CD4-positive, alpha-beta T cell treated with Interleukin-1 beta for 1 hour (primary cell): ENCODE measurements around the gene ZSCAN22.

ENCODE experiments used
- DNase-seq, 2 donors: peaks; one replicate each; pipeline ENCODE4 v3.0.0-alpha.2; 2020 to 2022

Gene ZSCAN22

DNA sequence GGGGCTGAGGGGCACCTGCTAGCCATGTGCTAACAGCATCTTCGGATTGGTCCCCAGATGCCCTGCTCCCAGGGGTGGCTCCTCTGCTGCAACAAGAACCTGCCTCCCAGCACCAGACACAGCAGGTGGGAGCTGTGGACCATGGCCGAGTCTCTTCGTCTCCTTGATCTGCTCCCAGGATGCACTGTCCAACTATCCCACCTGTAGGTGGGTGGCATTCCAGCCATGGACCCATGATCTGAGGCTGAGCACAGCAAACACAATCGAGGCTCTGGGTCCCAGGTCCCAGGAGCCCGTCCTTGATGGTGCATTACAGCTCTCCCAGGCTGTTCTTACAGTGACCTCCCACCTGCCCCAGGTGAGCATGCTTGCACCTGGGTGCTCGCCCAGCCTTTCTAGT is 52.5 kb downstream of the ZSCAN22 start:
- no peak for DNase-seq

- DNase-seq, result no peak
These were observed 53.4 kb downstream of the ZSCAN22 start for GRCh38 chr19:58380037-58380661.

DNA sequence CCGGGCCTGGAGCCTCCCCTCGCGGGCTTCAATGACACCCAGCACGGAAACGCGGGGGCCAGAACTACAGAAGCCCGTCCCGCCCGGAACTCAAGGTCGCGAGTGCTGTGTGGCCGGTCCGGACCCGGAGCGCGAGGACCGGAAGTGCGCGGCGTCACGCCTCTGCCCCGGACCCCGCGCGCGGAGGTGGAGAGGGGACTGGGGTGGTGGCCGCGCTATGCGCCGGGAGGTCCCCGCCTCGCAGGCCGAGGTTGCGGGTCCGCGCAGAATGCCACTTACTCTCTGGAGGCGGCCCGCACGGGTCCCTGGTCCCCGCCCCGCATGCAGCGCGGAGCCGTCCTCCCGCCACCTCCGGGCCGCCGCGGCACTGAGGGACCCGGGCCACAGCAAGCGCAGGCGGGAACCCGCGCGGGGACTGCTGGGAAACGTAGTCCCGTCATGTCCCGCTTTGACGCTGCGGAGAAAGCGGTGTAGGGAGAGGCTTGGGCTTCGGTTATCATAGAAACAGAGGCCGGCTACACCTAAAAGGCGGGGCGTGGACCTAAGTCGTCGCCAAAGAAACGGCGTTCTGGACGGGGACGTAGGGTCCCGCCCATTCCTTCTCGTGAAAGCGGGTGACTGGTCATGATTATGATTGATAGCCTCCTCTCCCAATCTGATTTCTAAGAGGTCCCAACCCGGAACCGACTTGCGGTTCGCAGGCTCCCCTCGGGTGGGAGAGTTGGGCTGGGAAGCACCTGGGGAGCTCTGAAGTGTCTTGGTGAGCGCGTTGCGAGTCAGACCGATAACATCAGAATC is 54.1 kb downstream of the ZSCAN22 start, which contains the start of gene ZNF837:
TSS of gene ZNF837 (minus strand) at position 369 of the 798 bp plus-strand sequence. CDS start 11,698 bp downstream, outside the sequence.
- DNase-seq, result peak; percentile 100

DNA sequence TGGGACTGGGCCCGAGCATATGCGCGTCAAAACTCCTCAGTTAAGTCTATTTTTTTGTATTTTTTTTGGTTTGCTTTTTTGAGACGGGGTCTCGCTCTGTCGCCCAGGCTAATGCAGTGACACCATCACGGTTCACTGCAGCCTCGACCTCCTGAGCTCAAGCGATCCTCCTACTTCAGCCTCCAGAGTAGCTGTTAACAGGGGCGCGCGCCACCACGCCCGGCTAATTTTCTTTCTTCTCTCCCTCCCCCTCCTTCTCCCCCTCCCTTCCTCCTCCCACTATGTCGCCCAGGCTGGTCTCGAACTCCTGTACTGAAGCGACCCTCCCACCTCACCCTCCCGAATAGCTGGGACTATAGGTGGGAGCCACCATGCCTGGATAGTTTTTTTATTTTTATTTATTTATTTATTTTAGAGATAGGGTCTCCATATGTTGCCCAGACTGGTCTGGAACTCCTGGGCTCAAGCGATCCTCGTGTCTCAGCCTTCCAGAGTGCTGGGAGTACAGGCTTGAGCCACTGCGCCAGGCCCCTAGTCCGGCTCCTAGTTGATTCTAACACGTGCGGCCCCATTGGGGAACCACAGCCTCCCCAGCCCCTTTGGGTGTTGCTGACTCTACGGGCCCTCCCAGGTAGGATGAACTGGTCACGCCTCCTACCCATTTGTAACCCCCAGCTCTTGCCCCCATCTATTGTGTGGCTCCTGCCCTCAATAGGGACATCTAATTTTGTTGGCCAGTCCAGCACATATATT is 54.8 kb downstream of the ZSCAN22 start:
- DNase-seq, result no peak

DNA sequence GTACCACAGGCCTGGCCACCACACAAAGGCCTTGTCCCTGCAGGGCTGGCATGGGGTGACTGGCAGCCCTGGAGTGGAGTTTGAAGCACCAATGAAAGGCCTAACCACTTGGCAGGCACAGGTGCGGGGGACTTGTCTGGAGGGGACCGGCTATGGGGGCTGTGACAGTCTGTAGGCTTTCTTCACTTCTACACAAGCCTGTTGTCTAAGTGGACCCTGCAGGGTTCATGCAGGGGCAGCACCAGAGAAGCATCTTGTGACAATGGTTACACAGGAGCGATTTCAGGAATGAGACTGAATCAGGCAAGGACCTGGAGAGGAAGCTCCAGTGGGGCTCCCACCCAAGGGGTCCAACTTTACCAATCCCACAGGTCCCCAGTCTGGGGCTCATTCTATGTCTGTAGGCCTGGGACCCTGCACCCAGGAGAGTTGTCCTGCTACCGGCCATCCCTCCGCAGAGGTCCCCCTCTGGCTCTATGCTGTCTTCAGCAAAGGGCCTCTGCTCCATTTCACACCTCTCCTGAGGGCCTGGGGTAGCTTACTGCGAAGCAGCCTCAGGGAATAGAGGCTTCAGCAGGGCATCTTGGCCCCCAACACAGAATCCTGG is 56.3 kb downstream of the ZSCAN22 start:
- no peak for DNase-seq

DNA sequence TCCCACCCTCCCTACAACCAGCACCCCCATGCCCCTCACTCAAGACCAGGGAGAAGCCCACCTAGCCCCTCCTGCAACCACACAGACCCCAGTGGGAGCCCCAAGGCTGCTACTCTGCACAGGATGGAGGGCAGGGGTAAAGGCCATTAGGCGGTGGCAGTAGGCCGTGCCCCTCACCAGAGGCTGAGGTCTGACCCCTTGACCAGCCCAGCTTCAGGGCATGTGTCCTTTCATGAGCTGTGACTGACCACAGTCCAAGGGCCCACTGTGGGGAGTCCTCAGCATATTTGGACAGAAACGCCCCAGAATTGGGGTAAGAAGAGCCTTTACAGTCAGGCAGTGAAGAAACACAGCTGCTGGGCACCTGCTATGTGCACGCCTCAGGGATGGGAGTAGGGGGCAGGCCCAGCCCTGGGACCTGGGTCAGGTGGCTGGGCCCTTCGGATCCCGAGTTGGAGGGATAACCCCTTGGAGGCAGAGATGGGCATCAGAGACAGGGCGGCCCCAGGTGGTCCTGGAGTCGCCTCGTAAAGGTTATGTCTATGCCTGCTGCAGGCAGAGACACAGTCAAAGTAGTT is 58.6 kb downstream of the ZSCAN22 start:
- DNase-seq, result no peak

DNA sequence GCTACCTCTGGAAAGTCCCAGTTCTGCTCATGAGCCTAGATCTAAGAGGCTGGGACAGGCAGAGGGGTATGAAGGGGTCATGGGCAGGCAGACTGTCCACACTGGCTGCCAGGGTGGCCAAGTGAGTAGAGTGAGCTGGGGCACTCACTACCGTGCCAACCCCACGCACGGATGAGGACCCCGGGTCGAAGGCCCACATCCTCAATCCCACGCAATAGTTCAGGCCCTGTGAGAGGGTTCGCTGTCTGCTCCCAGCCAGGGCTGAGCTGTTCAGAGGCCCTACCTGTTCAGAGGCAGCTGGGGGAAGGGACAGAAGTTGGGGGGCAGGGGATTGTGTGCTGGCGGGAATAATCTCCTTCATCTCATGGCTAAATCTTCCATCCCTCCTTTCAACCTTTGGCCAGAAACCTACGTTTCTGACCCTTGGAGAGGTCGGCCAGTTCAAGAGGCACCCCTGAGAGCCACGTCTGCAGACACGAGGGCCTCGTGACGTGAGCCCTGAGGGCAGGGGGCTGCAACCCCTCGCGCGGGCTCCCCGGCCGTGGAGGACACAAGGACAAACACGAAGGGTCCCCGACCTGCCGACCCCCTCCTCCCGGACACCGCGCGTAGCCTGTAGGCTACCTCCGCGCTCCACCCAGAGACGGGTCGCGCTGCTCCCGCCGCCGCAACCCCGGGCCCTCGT is 59.2 kb downstream of the ZSCAN22 start:
- DNase-seq, result no peak

DNA sequence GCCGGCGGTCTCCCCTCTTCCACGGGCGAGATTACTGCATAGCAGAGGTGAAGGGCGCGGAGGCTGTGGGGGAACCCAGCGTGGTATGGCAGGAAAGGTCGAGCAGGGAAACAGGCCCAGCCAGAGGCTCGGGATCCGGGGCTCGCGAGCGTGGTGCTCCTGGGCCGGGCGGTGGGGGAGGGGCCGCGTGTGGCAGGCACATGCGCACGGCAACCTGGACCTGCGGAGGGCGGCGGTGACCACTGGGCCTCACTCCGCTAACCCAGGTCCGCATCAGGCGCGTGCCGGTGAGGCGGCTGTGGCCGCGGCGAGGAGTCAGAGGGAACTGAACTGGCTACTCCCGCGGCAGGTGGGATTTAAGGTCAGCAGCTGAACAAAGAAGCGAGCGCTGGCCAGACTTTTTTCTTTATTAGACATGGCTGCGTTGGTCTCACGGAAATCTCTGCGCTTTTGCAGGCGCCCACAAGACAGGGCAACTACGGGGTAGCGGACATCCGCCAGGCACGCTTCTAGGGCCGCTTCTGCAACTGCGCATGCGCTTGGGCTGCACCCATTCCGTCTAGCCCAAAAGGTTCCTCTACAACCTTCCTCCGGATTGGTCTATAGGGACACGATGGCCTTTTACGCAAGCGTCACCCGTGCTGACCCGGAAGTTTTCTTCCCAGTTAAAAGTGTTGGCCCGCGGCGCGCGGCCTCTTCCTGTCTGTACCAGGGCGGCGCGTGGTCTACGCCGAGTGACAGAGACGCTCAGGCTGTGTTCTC is 60.0 kb downstream of the ZSCAN22 start, which contains the start of gene RPS5:
TSS of gene RPS5 (plus strand) at position 694 of the 762 bp plus-strand sequence. CDS start 869 bp downstream, outside the sequence.
- DNase-seq, result peak; percentile 98 to 99

- DNase-seq, result no peak
These were observed 60.8 kb downstream of the ZSCAN22 start for GRCh38 chr19:58387338-58388174.

GRCh38 chr19:58388175-58388526 is 61.4 kb downstream of the ZSCAN22 start:
- no peak for DNase-seq
